IMR-90 (cell line): Measurements from ENCODE around the gene PTPRN2. TPM values are rescaled to one million over a fixed set of nuclear protein-coding genes. Genes with fewer than 3 reads are reported as not detected.

Source experiments
- ATAC-seq: fragments of 200-7000 bp; cut with Tn5 transposase; 2 replicates; pipeline ENCODE4 v1.9.1; 2020; ENCODE audit warnings: low read depth, mild to moderate bottlenecking, moderate library complexity
- BruUV-seq: library from RNA; stranded (reverse); fragments of 400-500 nt; replicated peaks from 2 replicates; lab custom pipeline; 2021; lab: Mats Ljungman, UMichigan
- CTCF ChIA-PET: fragments of 300-600 bp; formaldehyde crosslinking; extraction: SDS; loops from one replicate; lab custom pipeline; 2021; ENCODE audit warnings: antibody characterized with exemption; lab: Yijun Ruan, JAX
- POLR2A ChIA-PET: fragments of 300-600 bp; sonication (Branson Sonifier 250); formaldehyde crosslinking; loops from one replicate; lab custom pipeline; 2022; ENCODE audit warnings: antibody characterized with exemption; ENCODE audit not compliant: unreplicated experiment; lab: Charles Lee
- DNase-seq: peaks from one replicate; pipeline ENCODE4 v3.0.0; 2013
- H2AFZ ChIP-seq: replicated peaks from 2 replicates; pipeline ENCODE3; 2013; ENCODE audit warnings: low read length, mild to moderate bottlenecking; ENCODE audit not compliant: poor library complexity
- H2AK5ac ChIP-seq: 2 replicates; pipeline ENCODE4 v1.6.1; 2013; ENCODE audit warnings: low read depth, low read length, inconsistent platforms
- H2AK9ac ChIP-seq: replicated peaks from 2 replicates; pipeline ENCODE3; 2013; ENCODE audit warnings: mild to moderate bottlenecking, low read depth, low read length, moderate library complexity; ENCODE audit not compliant: poor library complexity
- H2BK120ac ChIP-seq: 2 replicates; pipeline ENCODE4 v1.6.1; 2013; ENCODE audit warnings: low read depth, low read length, inconsistent platforms
- H2BK15ac ChIP-seq: 3 replicates; pipeline ENCODE4 v1.6.1; 2013; ENCODE audit warnings: low read depth, low read length, inconsistent platforms
- H2BK20ac ChIP-seq: 2 replicates; pipeline ENCODE4 v1.6.1; 2013; ENCODE audit warnings: low read depth, mild to moderate bottlenecking, inconsistent platforms, low read length, moderate library complexity
- H2BK5ac ChIP-seq: 2 replicates; pipeline ENCODE4 v1.6.1; 2013; ENCODE audit warnings: mild to moderate bottlenecking, low read depth, low read length, inconsistent platforms; ENCODE audit not compliant: poor library complexity, severe bottlenecking
- H3K14ac ChIP-seq: replicated peaks from 2 replicates; pipeline ENCODE4 v1.6.1; 2013; ENCODE audit warnings: low read depth, low read length, inconsistent platforms
- H3K18ac ChIP-seq: 2 replicates; pipeline ENCODE4 v1.6.1; 2013; ENCODE audit warnings: low read depth, low read length, control low read depth
- H3K23ac ChIP-seq: 2 replicates; pipeline ENCODE4 v1.6.1; 2013; ENCODE audit warnings: low read depth, low read length, inconsistent platforms
- H3K27ac ChIP-seq: 2 replicates; pipeline ENCODE4 v1.5.1; 2013; ENCODE audit warnings: mild to moderate bottlenecking, control low read depth, low read length; ENCODE audit not compliant: insufficient read depth
- H3K27me3 ChIP-seq: 2 replicates; pipeline ENCODE4 v1.6.1; 2013; ENCODE audit warnings: low read length; ENCODE audit not compliant: control insufficient read depth, insufficient read depth
- H3K36me3 ChIP-seq: 2 replicates; pipeline ENCODE4 v1.6.1; 2013; ENCODE audit warnings: low read length, mixed read lengths; ENCODE audit not compliant: control insufficient read depth, insufficient read depth
- H3K4ac ChIP-seq: 2 replicates; pipeline ENCODE4 v1.6.1; 2013; ENCODE audit warnings: low read depth, low read length, inconsistent platforms
- H3K4me1 ChIP-seq: 2 replicates; pipeline ENCODE4 v1.6.1; 2013; ENCODE audit warnings: low read length, mixed read lengths; ENCODE audit not compliant: control insufficient read depth, insufficient read depth
- H3K4me2 ChIP-seq: 2 replicates; pipeline ENCODE4 v1.6.1; 2013; ENCODE audit warnings: low read depth, mild to moderate bottlenecking, control low read depth, low read length, moderate library complexity
- H3K4me3 ChIP-seq: 2 replicates; pipeline ENCODE4 v1.5.1; 2013; ENCODE audit warnings: low read depth, mild to moderate bottlenecking, control low read depth, low read length, moderate library complexity; ENCODE audit not compliant: insufficient read depth
- H3K56ac ChIP-seq: 2 replicates; pipeline ENCODE4 v1.6.1; 2013; ENCODE audit warnings: low read length, inconsistent platforms; ENCODE audit not compliant: insufficient read depth; ENCODE audit errors: extremely low read depth
- H3K79me1 ChIP-seq, 2 experiments: 2 replicates each; pipeline ENCODE4 v1.6.1; 2013; ENCODE audit warnings: low read length in 2 of 2, inconsistent platforms in 1 of 2, low read depth in 1 of 2
- H3K9ac ChIP-seq: 2 replicates; pipeline ENCODE4 v1.6.1; 2013; ENCODE audit warnings: low read depth, low read length, control low read depth
- H3K9me1 ChIP-seq: 2 replicates; pipeline ENCODE4 v1.6.1; 2013; ENCODE audit warnings: low read length, inconsistent platforms; ENCODE audit not compliant: insufficient read depth
- H3K9me3 ChIP-seq: 2 replicates; pipeline ENCODE4 v1.6.1; 2013; ENCODE audit warnings: low read length; ENCODE audit not compliant: control insufficient read depth, insufficient read depth
- H4K20me1 ChIP-seq: 2 replicates; pipeline ENCODE4 v1.6.1; 2013; ENCODE audit warnings: low read length, inconsistent platforms; ENCODE audit not compliant: insufficient read depth
- H4K5ac ChIP-seq: 2 replicates; pipeline ENCODE4 v1.6.1; 2013; ENCODE audit warnings: mild to moderate bottlenecking, low read depth, low read length, control low read depth
- H4K8ac ChIP-seq, 2 experiments: 2 replicates each; pipeline ENCODE4 v1.6.1; 2013; ENCODE audit warnings: low read depth in 2 of 2, low read length in 2 of 2, control low read depth in 1 of 2, inconsistent platforms in 1 of 2
- H4K91ac ChIP-seq: 2 replicates; pipeline ENCODE4 v1.6.1; 2013; ENCODE audit warnings: low read depth, low read length, inconsistent platforms; ENCODE audit not compliant: insufficient read depth
- BHLHE40 ChIP-seq: fragments of 150-350 bp; IDR thresholded peaks from 2 replicates; pipeline ENCODE4 v1.6.1; 2016; ENCODE audit warnings: mild to moderate bottlenecking, low read depth, low read length
- RAD21 ChIP-seq: IDR thresholded peaks from 2 replicates; pipeline ENCODE4 v1.6.1; 2012; ENCODE audit warnings: low read length, improper control_type of control experiment
- WGBS, 2 experiments: methylation state at CpG; one replicate each; pipeline versions ENCODE4 v1.1.5 to v1.1.7; 2013; ENCODE audit warnings: missing lambda C conversion rate in 2 of 2; ENCODE audit not compliant: insufficient read length in 1 of 2; ENCODE audit errors: extremely low coverage in 2 of 2; 5-methylcytosine and 5-hydroxymethylcytosine counted together
- dilution Hi-C: fragments of 300-500 bp; cut with HindIII; formaldehyde crosslinking; loops from one replicate; pipeline ENCODE4 v1.14.3; 2018; ENCODE audit warnings: low sequenced_read_pairs; ENCODE audit not compliant: unreplicated experiment
- in situ Hi-C: fragments of 300-500 bp; cut with MboI; formaldehyde crosslinking; loops from 3 replicates; pipeline ENCODE4 v1.14.3; 2019; ENCODE audit warnings: low sequenced_read_pairs, inconsistent platforms, mixed read lengths
- intact Hi-C: fragments of 100-400 bp; cut with micrococcal nuclease; formaldehyde crosslinking; loops from 2 replicates; pipeline ENCODE4 v1.10.0; 2022
- polyA plus RNA-seq, 3 experiments: library from polyadenylated mRNA; depleted of rRNA; stranded (reverse); fragments of >200 nt; gene quantifications; 2 replicates each; pipeline ENCODE4 v1.2.3, GENCODE V29; 2012; ENCODE audit warnings: low replicate concordance in 1 of 3
- total RNA-seq: library from RNA; depleted of rRNA; stranded (reverse); fragments of >200 nt; gene quantifications from 2 replicates; pipeline ENCODE4 v1.2.3, GENCODE V29; 2012

The PTPRN2 gene
- total and polyA plus RNA-seq, 2 of the 4 experiments (the other 2 are of a cell fraction), result 0.03 TPM; not detected in 1

DNA sequence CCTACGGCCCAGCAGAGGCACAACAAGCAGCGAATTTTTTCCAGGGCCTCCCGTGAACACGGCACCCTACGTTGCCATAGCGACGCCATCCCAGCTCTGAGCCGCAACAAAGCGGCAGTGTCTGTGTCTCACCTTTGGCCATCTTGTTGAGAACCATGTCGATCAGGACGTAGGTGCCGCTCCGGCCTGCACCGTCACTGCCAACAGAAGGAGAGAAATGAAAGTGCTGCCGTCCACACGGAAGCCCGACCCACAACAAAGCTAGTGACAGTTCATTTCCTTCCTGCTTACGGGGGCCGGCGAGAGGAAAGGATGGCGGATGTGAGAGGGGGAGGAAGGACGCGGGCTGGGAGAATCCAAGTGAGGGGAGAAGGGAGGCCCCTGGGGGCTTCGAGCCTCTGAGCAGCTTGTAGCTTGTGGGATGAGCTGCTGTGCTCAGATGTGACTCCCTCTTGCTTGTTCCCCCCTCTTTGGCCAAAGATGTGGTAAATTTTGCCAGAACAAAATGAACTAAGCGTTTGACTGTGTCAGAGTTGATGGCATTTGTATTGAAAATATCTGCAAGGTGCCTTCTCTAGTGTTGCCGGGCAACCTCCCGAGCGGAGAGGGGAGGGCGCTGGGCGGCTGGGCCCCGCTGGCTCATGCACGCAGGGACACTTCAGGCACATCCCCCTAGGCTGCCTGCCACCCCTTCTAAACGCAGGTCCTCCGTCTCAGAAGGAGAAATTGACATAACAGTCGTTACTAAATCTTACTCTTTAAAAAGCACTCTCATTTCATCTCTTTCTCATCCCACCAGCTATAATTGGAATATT, 1018.6 kb downstream of the PTPRN2 start:
- TF ChIP-seq RAD21 (no peak), BHLHE40 (no peak)
- in situ Hi-C loops, result no loop called here
- DNase-seq (no peak), ATAC-seq (no peak)
- Histone ChIP-seq H2BK20ac (no peak overlapping the region), H3K4me3 (peak overlapping the region; percentile 42; the same call in 1 of the 2 replicates), H2AK9ac (no peak overlapping the region), H4K5ac (no peak overlapping the region), H3K23ac (no peak overlapping the region), H4K20me1 (no peaks in the 10 kb centered on the region), H3K9me3 (peaks cover 28% of the 10 kb centered on the region), H2BK5ac (no peak overlapping the region), H3K27me3 (no peaks in the 10 kb centered on the region), H3K36me3 (no peaks in the 10 kb centered on the region), H3K9ac (no peak overlapping the region), H3K18ac (no peak overlapping the region), H2AK5ac (no peak overlapping the region), H3K4me1 (no peaks in the 10 kb centered on the region), H4K91ac (no peak overlapping the region), H3K79me1 (no peaks in the 10 kb centered on the region), H3K56ac (no peak overlapping the region), H2BK15ac (no peak overlapping the region), H2BK120ac (no peak overlapping the region), H3K4ac (no peak overlapping the region), H3K9me1 (no peaks in the 10 kb centered on the region), H3K27ac (no peak overlapping the region), H3K14ac (no peak overlapping the region), H4K8ac (no peak overlapping the region), H3K4me2 (peak overlapping the region; percentile 52), H2AFZ (peak overlapping the region; percentile 43)
- CTCF ChIA-PET, result no interaction called here
- no TSS peak for BruUV-seq
- intact Hi-C loops, result no loop called here
- POLR2A ChIA-PET, result no interaction called here
- dilution Hi-C loops, result no loop called here
- 4% methylated on average over 16 of the region's 35 CpGs; no CpG with 5 or more reads in 1 of the 2 experiments for WGBS, 2 experiments
